ENCODE measurements around the gene LRP1B.

LRP1B gene

GRCh38 chr2:140630557-140630956, 1500.3 kb downstream of the LRP1B start (continued):
- TF ChIP-seq, protein P1, sequence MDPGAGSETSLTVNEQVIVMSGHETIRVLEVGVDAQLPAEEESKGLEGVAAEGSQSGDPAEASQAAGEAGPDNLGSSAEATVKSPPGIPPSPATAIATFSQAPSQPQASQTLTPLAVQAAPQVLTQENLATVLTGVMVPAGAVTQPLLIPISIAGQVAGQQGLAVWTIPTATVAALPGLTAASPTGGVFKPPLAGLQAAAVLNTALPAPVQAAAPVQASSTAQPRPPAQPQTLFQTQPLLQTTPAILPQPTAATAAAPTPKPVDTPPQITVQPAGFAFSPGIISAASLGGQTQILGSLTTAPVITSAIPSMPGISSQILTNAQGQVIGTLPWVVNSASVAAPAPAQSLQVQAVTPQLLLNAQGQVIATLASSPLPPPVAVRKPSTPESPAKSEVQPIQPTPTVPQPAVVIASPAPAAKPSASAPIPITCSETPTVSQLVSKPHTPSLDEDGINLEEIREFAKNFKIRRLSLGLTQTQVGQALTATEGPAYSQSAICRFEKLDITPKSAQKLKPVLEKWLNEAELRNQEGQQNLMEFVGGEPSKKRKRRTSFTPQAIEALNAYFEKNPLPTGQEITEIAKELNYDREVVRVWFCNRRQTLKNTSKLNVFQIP (CRISPR knock-in tag; IDR thresholded peaks at IDR 0.05; ENCODE audit: borderline replicate concordance, low read depth): no peak
- no peak for TF ChIP-seq RARB (CRISPR knock-in tag; IDR thresholded peaks at IDR 0.05)
- TF ChIP-seq ESRRG (CRISPR knock-in tag; IDR thresholded peaks at IDR 0.05): no peak
- TF ChIP-seq CSDC2 (CRISPR knock-in tag; IDR thresholded peaks at IDR 0.05): no peak

- no peak for ATAC-seq
- TF ChIP-seq ZC3H10 (CRISPR knock-in tag; IDR thresholded peaks at IDR 0.05) (no peak), ESRRG (CRISPR knock-in tag; IDR thresholded peaks at IDR 0.05) (no peak), TCF4 (CRISPR knock-in tag; IDR thresholded peaks at IDR 0.05; ENCODE audit: borderline replicate concordance) (no peak), RARB (CRISPR knock-in tag; IDR thresholded peaks at IDR 0.05) (no peak), PPARA (CRISPR knock-in tag; IDR thresholded peaks at IDR 0.05; ENCODE audit: borderline replicate concordance) (no peak), ZFP3 (CRISPR knock-in tag; IDR thresholded peaks at IDR 0.05) (no peak), PATZ1 (CRISPR knock-in tag; IDR thresholded peaks at IDR 0.05; ENCODE audit: borderline replicate concordance) (no peak), BACH2 (CRISPR knock-in tag; IDR thresholded peaks at IDR 0.05; ENCODE audit: borderline replicate concordance) (no peak), CSDC2 (CRISPR knock-in tag; IDR thresholded peaks at IDR 0.05) (no peak), ZNF8 (CRISPR knock-in tag; IDR thresholded peaks at IDR 0.05) (no peak), ARNTL (CRISPR knock-in tag; IDR thresholded peaks at IDR 0.05; ENCODE audit: borderline replicate concordance, low read depth) (no peak), CSRNP3 (CRISPR knock-in tag; IDR thresholded peaks at IDR 0.05) (no peak)
- TF ChIP-seq, protein P2, sequence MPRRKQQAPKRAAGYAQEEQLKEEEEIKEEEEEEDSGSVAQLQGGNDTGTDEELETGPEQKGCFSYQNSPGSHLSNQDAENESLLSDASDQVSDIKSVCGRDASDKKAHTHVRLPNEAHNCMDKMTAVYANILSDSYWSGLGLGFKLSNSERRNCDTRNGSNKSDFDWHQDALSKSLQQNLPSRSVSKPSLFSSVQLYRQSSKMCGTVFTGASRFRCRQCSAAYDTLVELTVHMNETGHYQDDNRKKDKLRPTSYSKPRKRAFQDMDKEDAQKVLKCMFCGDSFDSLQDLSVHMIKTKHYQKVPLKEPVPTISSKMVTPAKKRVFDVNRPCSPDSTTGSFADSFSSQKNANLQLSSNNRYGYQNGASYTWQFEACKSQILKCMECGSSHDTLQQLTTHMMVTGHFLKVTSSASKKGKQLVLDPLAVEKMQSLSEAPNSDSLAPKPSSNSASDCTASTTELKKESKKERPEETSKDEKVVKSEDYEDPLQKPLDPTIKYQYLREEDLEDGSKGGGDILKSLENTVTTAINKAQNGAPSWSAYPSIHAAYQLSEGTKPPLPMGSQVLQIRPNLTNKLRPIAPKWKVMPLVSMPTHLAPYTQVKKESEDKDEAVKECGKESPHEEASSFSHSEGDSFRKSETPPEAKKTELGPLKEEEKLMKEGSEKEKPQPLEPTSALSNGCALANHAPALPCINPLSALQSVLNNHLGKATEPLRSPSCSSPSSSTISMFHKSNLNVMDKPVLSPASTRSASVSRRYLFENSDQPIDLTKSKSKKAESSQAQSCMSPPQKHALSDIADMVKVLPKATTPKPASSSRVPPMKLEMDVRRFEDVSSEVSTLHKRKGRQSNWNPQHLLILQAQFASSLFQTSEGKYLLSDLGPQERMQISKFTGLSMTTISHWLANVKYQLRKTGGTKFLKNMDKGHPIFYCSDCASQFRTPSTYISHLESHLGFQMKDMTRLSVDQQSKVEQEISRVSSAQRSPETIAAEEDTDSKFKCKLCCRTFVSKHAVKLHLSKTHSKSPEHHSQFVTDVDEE (CRISPR knock-in tag; IDR thresholded peaks at IDR 0.05): no peak
- TF ChIP-seq, protein P3, sequence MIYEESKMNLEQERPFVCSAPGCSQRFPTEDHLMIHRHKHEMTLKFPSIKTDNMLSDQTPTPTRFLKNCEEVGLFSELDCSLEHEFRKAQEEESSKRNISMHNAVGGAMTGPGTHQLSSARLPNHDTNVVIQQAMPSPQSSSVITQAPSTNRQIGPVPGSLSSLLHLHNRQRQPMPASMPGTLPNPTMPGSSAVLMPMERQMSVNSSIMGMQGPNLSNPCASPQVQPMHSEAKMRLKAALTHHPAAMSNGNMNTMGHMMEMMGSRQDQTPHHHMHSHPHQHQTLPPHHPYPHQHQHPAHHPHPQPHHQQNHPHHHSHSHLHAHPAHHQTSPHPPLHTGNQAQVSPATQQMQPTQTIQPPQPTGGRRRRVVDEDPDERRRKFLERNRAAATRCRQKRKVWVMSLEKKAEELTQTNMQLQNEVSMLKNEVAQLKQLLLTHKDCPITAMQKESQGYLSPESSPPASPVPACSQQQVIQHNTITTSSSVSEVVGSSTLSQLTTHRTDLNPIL (CRISPR knock-in tag; IDR thresholded peaks at IDR 0.05; ENCODE audit: low read depth): no peak
These were observed 1502.9 kb downstream of the LRP1B start for GRCh38 chr2:140627885-140628284.

DNA sequence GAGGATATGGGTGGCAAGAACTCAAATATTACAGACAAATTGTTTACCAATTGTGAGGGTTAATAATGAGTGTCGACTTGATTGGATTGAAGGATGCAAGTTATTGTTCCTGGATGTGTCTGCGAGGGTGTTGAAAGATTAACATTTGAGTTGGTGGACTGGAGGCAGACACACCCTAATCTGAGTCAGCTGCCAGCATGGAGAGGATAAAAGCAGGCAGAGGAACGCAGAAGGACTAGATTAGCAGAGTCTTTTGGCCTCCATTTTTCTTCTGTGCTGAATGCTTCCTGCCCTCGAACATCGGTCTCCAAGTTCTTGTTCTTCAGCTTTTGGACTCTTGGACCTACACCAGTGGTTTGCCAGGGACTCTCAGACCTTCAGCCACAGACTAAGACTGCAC, 1503.7 kb downstream of the LRP1B start:
- no peak for TF ChIP-seq ZC3H10 (CRISPR knock-in tag; IDR thresholded peaks at IDR 0.05)
- TF ChIP-seq BACH2 (CRISPR knock-in tag; IDR thresholded peaks at IDR 0.05; ENCODE audit: borderline replicate concordance): no peak
- TF ChIP-seq CSDC2 (CRISPR knock-in tag; IDR thresholded peaks at IDR 0.05): no peak
- TF ChIP-seq ZNF565 (CRISPR knock-in tag; conservative IDR thresholded peaks at IDR 0.05; ENCODE audit: low read depth): no peak
- TF ChIP-seq ISL1 (CRISPR knock-in tag; IDR thresholded peaks at IDR 0.05): no peak
- no peak for TF ChIP-seq ZFP30 (CRISPR knock-in tag; IDR thresholded peaks at IDR 0.05)
- TF ChIP-seq TCF4 (CRISPR knock-in tag; IDR thresholded peaks at IDR 0.05; ENCODE audit: borderline replicate concordance): no peak
- TF ChIP-seq, protein P1 (CRISPR knock-in tag; IDR thresholded peaks at IDR 0.05; ENCODE audit: borderline replicate concordance, low read depth): no peak
- no peak for TF ChIP-seq SNAI2 (CRISPR knock-in tag; IDR thresholded peaks at IDR 0.05)
- no peak for TF ChIP-seq OSR1 (CRISPR knock-in tag; IDR thresholded peaks at IDR 0.05)
- no peak for TF ChIP-seq PPARA (CRISPR knock-in tag; IDR thresholded peaks at IDR 0.05; ENCODE audit: borderline replicate concordance)
- TF ChIP-seq, protein P3 (CRISPR knock-in tag; IDR thresholded peaks at IDR 0.05; ENCODE audit: low read depth): no peak
- TF ChIP-seq PATZ1 (CRISPR knock-in tag; IDR thresholded peaks at IDR 0.05; ENCODE audit: borderline replicate concordance): no peak
- no peak for TF ChIP-seq ESRRG (CRISPR knock-in tag; IDR thresholded peaks at IDR 0.05)
- no peak for TF ChIP-seq ZNF70 (CRISPR knock-in tag; IDR thresholded peaks at IDR 0.05)
- no peak for TF ChIP-seq TOX (CRISPR knock-in tag; IDR thresholded peaks at IDR 0.05; ENCODE audit: borderline replicate concordance)
- TF ChIP-seq ZNF8 (CRISPR knock-in tag; IDR thresholded peaks at IDR 0.05): no peak
- ATAC-seq: no peak

Measured in SK-N-SH treated with all-trans-retinoic acid at 6 μM for 48 hours (cell line).